HG03442 (cell line): ENCODE measurements around the gene MPC2.

Experiments
- ATAC-seq: cut with Tn5 transposase; IDR thresholded peaks from one replicate; pipeline ENCODE4 v1.9.1; 2021; ENCODE audit warnings: mild to moderate bottlenecking, moderate library complexity; ENCODE audit not compliant: unreplicated experiment

The MPC2 gene

DNA sequence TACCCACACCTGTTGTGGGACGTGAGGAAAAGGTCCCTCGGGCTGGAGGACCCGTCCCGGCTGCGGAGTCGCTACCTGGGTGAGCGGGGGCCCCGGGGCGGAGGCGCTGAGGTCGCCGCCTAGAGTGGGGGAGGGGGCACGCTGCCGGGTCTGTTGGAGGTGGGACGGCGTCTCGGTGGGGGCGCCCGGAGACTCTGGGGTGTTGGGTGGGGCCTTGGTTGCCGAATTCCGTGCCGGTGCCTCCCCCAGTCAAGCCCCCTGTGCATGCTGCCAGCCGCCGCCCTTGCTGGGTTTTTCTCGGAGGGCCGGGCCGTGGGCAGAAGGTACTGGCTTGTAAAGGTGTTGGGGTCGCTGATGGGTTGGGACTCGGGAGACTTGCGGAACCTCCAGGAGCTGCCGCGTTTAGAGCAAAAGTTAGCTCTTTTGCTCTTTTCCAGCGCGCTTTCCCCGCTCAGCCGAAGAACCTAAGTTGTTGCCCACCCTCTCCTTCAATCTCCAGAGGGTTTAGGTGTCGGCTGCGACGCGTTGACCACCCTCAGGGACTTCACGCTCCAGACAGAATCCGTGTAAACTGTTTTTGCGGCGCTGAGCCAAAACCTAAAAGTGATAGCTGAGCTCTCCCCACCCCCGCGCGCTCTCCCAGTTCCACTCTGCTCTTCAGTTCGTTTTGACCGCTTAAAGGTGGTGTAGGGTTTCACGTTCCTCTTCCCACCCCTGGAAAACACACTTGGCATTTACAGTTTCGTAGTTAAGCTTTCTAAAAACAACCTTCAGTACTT lies at the start of gene MPC2:
MPC2 (minus strand) TSS at position 143 of the 779 bp plus-strand sequence. CDS start 1,231 bp downstream, outside the sequence.
- ATAC-seq = peak; percentile 8

DNA sequence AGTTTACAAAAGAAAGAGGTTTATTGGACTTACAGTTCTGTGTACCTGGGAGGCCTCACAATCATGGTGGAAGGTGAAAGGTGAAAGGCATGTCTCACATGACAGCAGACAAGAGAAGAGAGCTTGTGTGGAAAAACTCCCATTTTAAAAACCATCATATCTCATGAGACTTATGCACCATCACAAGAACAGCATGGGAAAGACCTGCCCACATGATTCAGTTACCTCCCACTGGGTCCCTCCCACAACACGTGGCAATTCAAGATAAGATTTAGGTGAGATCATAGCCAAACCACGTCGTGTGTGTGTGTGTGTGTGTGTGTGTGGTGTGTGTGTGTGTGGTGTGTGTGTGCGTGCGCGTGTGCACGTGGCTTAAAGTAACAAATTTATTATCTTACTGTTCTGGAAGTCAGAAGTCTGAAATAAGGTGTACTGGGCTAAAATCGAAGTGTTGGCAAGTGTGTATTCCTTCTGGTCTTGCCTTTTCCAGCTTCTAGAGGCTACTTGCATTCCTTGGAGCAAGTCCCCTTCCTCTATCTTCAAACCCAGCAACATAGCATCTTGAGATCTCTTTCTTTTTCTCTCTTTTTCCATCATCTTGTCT lies 48.1 kb upstream of the MPC2 start:
- no peak for ATAC-seq

GRCh38 chr1:167983797-167984420 lies 47.0 kb upstream of the MPC2 start:
- no peak for ATAC-seq

GRCh38 chr1:167981933-167982332 lies 45.1 kb upstream of the MPC2 start:
- ATAC-seq = no peak

DNA sequence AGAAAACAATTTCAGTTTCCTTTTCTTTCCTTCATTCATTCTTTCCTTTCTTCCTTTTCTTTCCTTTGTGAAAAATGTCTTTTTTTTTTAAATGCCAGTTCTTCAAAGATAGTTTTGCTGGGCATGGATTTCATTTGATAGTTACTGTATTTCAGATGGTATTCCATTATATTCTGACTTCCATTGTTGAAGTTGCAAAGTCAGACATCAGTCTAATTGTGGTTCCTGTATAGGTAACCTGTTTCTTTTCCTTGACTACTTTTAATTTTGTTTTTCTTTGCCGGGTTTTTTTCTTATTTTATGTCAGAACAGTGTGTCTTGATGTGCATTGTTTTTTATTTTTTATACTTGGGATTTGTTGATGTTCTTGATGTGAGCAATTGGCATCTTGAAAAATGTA lies 40.4 kb upstream of the MPC2 start:
- ATAC-seq = no peak

DNA sequence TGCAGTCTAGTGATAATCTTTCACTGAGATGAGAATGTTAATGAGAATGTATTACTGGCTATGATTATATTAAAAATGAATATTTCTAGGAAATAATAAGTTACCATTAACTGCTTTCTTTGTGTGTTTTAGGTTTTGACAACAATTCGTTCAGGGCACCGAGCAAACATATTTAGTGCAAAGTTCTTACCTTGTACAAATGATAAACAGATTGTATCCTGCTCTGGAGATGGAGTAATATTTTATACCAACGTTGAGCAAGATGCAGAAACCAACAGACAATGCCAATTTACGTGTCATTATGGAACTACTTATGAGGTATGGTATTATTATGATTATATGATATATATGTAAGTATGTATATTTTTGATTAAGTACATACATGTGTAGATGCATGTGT lies 37.8 kb upstream of the MPC2 start:
- ATAC-seq = no peak

- ATAC-seq = no peak
Measured at GRCh38 chr1:167973832-167974231, 37.0 kb upstream of the MPC2 start.

- ATAC-seq = no peak
Measured at GRCh38 chr1:167968569-167968968, 31.7 kb upstream of the MPC2 start.

DNA sequence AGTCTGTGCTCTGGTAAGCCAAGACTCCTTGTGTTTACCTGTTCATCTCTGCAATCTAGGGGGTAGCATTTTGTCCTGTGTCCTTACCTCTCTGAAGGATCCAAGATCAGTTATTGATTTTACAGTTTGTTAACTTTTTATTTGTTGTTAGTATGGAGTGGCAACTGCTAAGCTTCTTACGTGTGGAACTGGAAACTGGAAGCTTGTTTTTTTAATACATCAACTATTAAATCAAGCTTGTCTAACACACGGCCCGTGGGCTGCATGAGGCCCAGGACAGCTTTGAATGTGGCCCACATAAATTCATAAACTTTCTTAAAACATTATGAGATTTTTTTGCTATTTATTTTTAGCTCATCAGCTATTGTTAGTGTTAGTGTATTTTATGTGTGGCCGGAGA lies 29.2 kb upstream of the MPC2 start:
- ATAC-seq = no peak

- ATAC-seq = no peak
Measured at GRCh38 chr1:167964646-167965045, 27.8 kb upstream of the MPC2 start.

DNA sequence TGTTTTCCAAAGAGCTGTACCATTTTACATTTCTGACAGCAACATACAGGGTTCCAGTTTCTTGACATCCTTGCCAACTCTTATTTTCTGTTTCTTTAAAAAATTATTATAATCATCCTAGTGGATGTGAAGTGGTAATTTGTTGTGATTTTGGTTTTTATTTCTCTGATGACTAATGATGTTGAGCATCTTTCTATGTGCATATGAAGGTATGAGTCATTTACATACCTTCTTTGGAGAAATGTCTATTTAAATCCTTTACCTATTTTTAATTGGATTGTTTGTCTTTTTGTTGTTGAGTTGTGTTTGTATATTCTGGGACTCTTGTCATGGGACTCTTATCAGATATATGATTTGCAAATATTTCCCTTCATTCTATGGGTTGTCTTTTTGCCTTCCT lies 20.8 kb upstream of the MPC2 start:
- ATAC-seq = no peak

DNA sequence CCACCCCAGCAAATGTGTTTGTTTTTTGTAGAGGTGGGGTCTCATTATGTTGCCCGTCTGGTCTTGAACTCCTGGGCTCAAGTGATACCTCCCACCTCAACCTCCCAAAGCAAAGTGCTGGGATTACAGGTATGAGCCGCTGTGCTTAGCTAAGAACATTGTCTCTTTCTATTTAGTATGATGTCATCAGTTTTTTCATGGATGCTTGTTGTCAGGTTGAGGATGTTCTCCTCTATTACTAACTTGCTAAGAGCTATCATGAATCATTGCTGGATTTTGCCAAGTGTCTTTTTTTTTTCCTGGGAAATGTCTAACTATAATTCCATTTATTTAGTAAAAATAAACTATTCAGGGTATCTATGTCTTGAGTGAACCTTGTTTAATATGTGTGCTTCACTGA lies 19.0 kb upstream of the MPC2 start:
- ATAC-seq = no peak

DNA sequence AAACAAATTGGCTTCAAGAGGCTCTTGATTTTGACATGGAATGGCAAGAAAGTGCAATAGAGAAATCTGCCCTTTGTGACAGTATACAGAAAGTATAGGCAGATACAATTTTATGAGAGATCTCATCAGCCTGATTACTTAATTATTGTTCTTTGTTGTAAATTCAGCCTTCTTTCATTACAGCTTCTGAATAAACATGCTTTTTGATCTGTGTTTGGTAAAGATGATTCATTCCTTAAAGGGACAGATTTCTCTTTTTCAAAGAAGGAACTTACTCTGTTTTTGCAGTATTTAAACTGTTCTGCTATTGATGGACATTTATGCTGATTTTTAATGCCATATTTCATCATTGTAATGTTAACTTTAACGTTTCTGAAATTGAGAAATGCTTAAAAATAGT lies 13.7 kb upstream of the MPC2 start:
- no peak for ATAC-seq

DNA sequence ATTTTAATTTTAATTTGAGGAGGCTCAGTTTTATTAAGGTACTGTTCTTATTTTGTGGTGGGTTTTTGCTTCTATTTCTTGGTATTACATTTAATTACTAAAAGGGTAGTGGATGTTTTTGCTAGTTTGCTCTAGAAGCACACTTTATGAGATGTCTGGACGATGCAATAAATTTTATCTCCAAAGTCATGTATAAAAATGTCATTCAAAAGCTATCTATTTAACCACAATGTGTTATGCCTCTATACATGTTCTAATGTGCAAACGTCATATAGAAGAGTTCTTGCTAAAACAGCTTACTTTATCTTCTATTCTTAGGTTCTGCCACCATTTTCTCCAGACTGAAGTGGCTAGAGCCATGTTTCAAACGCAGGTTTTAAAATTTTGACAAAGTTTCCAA lies 12.9 kb upstream of the MPC2 start:
- ATAC-seq = no peak

DNA sequence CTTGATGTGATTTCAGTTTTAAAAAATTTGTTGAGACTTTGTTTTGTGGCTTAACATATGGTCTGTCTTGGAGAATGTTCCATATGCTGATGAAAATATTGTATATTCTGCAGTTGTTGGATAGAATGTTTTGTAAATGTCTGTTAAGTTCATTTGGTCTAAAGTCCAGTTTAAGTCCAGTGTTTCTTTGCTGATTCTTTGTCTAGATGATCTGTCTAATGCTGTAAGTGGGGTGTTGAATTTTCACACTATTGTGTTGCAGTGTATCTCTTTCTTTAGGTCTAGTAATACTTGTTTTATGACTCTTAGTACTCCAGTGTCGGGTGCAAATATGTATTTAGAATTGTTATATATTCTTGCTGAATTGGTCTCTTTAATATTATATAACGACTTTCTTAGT lies 10.9 kb upstream of the MPC2 start:
- ATAC-seq = no peak

GRCh38 chr1:167943541-167943940 lies 6.7 kb upstream of the MPC2 start:
- no peak for ATAC-seq

DNA sequence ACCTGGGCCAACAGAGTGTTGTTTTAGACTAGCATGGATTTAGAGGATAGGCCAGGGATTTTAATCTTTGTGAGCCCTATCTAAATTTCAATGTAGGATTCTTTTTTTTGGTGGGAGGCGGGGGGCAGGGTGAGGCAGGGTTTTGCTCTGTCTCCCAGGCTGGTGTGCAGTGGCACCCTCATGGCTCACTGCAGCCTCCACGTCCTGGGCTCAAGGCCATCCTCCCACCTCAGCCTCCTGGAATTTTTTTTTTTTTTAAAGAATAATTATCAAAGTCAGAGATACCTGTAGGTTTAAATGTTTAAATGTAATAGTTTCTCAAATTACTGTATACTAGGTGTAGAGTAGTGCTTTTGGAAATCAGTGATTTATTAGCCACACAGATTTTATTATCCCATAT lies 3.4 kb upstream of the MPC2 start:
- no peak for ATAC-seq

DNA sequence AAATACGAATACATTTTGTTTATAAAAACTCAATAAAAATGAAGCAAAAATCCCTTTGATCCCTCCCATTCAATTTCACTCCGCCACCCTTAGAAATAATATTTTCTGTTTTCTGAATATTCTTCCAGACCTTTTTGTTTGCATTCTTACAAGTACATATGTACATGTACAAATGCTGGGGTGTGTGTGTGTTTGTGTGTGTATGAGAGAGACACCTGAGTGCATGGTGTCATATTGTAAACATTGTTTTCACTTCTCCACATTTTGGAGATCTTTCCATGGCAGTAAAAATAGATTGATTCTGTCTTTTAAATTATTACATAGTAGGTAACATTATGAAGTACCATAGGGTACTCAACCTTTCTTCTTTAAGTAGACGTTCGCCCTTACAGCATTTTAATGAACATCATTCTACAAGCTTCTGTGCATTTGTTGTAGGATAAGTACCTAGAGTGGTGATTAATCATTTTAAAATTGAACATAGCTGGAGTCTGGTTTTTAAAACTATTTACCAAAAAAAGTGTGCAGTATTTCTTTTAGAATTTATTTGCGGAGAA lies 1.3 kb upstream of the MPC2 start:
- ATAC-seq = no peak

DNA sequence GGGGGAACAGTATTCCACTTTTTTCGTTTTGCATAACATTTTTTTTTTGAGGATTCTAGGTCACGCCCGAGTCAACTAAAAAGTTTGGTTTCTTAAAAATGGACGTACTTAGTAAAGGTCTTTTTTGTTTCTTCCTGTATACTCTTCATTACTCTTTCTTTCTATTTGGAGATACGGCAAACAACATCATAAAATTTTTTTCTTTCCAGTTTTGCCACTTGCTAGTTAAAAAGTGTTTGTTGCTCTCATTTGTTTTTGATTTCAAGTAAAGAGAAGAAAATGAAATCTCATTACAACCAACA lies 788 bp upstream of the MPC2 start:
- no peak for ATAC-seq

GRCh38 chr1:167936068-167936929 lies 573 bp downstream of the MPC2 start, which contains the start of gene DCAF6:
Gene DCAF6 (plus strand): TSS chr1:167936683. CDS start chr1:167936912, 229 bp downstream.
- ATAC-seq = peak; percentile 76
